Measurements from ENCODE around the gene FNBP1L.

The FNBP1L gene

DNA sequence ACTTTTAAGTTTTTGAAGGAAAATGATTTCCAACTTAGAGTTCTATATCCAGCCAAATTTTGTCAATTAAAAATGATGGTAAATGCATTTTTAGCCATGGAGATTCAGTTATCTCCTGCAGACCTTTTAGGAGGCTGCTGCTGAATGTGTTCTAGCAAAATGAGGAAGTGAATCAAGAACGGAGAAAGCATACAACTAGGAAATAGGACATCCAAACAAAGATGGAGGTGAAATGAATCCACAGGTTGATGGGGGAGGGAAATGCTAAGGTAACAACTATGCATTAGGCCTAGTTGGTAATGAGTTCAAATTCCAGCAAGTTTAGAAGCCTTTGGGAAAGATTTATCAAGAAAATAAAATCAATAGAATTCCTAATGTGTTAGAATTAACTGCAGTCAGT, 80.5 kb downstream of the FNBP1L start:
- TF ChIP-seq POLR2AphosphoS5 (IDR thresholded peaks at IDR 0.05; ENCODE audit: low read depth, low read length) = no peak
- no peak for TF ChIP-seq SIN3A (IDR thresholded peaks at IDR 0.05; ENCODE audit: borderline replicate concordance, insufficient read depth, low read length)
- TF ChIP-seq TAF1 (IDR thresholded peaks at IDR 0.05; ENCODE audit: borderline replicate concordance, insufficient read depth, low read length) = no peak
- TF ChIP-seq, protein P1, sequence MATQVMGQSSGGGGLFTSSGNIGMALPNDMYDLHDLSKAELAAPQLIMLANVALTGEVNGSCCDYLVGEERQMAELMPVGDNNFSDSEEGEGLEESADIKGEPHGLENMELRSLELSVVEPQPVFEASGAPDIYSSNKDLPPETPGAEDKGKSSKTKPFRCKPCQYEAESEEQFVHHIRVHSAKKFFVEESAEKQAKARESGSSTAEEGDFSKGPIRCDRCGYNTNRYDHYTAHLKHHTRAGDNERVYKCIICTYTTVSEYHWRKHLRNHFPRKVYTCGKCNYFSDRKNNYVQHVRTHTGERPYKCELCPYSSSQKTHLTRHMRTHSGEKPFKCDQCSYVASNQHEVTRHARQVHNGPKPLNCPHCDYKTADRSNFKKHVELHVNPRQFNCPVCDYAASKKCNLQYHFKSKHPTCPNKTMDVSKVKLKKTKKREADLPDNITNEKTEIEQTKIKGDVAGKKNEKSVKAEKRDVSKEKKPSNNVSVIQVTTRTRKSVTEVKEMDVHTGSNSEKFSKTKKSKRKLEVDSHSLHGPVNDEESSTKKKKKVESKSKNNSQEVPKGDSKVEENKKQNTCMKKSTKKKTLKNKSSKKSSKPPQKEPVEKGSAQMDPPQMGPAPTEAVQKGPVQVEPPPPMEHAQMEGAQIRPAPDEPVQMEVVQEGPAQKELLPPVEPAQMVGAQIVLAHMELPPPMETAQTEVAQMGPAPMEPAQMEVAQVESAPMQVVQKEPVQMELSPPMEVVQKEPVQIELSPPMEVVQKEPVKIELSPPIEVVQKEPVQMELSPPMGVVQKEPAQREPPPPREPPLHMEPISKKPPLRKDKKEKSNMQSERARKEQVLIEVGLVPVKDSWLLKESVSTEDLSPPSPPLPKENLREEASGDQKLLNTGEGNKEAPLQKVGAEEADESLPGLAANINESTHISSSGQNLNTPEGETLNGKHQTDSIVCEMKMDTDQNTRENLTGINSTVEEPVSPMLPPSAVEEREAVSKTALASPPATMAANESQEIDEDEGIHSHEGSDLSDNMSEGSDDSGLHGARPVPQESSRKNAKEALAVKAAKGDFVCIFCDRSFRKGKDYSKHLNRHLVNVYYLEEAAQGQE (IDR thresholded peaks at IDR 0.05; ENCODE audit: insufficient read depth in 1 of 2, low read depth in 2 of 2, low read length in 2 of 2) = no peak
- no peak for TF ChIP-seq FOXP2 (optimal IDR thresholded peaks at IDR 0.05; ENCODE audit: borderline replicate concordance, extremely low read depth, extremely low read length, insufficient read depth)

- TF ChIP-seq FOXP2 (optimal IDR thresholded peaks at IDR 0.05; ENCODE audit: borderline replicate concordance, extremely low read depth, extremely low read length, insufficient read depth) = no peak
- no peak for TF ChIP-seq TAF1 (IDR thresholded peaks at IDR 0.05; ENCODE audit: borderline replicate concordance, insufficient read depth, low read length)
- no peak for TF ChIP-seq SIN3A (IDR thresholded peaks at IDR 0.05; ENCODE audit: borderline replicate concordance, insufficient read depth, low read length)
- TF ChIP-seq, protein P1 (IDR thresholded peaks at IDR 0.05; ENCODE audit: insufficient read depth in 1 of 2, low read depth in 2 of 2, low read length in 2 of 2) = no peak
- no peak for TF ChIP-seq POLR2AphosphoS5 (IDR thresholded peaks at IDR 0.05; ENCODE audit: low read depth, low read length)
These were observed 83.3 kb downstream of the FNBP1L start for GRCh38 chr1:93531193-93531592.

DNA sequence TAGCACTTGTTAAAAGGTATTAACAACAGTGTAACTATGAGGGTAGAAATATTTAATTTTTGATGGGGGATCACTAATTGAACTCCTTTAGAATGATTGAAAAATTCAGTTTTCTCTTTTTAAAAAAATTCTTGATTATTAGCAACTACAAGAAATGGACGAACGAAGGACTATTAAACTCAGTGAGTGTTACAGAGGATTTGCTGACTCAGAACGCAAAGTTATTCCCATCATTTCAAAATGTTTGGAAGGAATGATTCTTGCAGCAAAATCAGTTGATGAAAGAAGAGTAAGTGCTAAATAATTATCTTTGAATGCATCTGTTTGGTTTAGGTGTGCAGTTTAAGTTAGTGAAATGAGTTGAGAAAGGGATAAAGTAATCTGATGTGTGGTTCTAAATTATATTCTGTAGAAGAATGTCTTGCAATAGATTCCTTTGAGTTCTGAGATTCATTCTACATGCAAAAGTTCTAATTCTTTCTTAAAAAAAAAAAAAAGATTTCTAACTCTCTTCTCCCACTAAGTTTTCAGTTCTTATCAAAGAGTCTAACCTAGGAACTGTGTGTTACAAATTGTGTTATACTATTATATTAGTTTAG, 85.0 kb downstream of the FNBP1L start:
- no peak for TF ChIP-seq TAF1 (IDR thresholded peaks at IDR 0.05; ENCODE audit: borderline replicate concordance, insufficient read depth, low read length)
- TF ChIP-seq FOXP2 (optimal IDR thresholded peaks at IDR 0.05; ENCODE audit: borderline replicate concordance, extremely low read depth, extremely low read length, insufficient read depth) = no peak

GRCh38 chr1:93533677-93534076, 85.8 kb downstream of the FNBP1L start:
- TF ChIP-seq, protein P1 (IDR thresholded peaks at IDR 0.05; ENCODE audit: insufficient read depth in 1 of 2, low read depth in 2 of 2, low read length in 2 of 2) = no peak
- TF ChIP-seq TAF1 (IDR thresholded peaks at IDR 0.05; ENCODE audit: borderline replicate concordance, insufficient read depth, low read length) (no peak), POLR2AphosphoS5 (IDR thresholded peaks at IDR 0.05; ENCODE audit: low read depth, low read length) (no peak), SIN3A (IDR thresholded peaks at IDR 0.05; ENCODE audit: borderline replicate concordance, insufficient read depth, low read length) (no peak), FOXP2 (optimal IDR thresholded peaks at IDR 0.05; ENCODE audit: borderline replicate concordance, extremely low read depth, extremely low read length, insufficient read depth) (no peak)

GRCh38 chr1:93537396-93537795, 89.5 kb downstream of the FNBP1L start:
- TF ChIP-seq POLR2AphosphoS5 (IDR thresholded peaks at IDR 0.05; ENCODE audit: low read depth, low read length) (no peak), SIN3A (IDR thresholded peaks at IDR 0.05; ENCODE audit: borderline replicate concordance, insufficient read depth, low read length) (no peak), FOXP2 (optimal IDR thresholded peaks at IDR 0.05; ENCODE audit: borderline replicate concordance, extremely low read depth, extremely low read length, insufficient read depth) (no peak), TAF1 (IDR thresholded peaks at IDR 0.05; ENCODE audit: borderline replicate concordance, insufficient read depth, low read length) (no peak)
- TF ChIP-seq, protein P1 (IDR thresholded peaks at IDR 0.05; ENCODE audit: insufficient read depth in 1 of 2, low read depth in 2 of 2, low read length in 2 of 2) = no peak
